T1000 (cell line): ENCODE data around the gene DUSP14.

Experiments
- DNase-seq: peaks from one replicate; lab custom pipeline; 2025; ENCODE audit warnings: mixed read lengths; lab: John Stamatoyannopoulos, UW

The DUSP14 gene

GRCh38 chr17:37558299-37558698 lies 68.6 kb downstream of the DUSP14 start:
- no peak for DNase-seq

- DNase-seq, result no peak
Measured at GRCh38 chr17:37562016-37562745, 72.5 kb downstream of the DUSP14 start.
